Stimulated activated CD4-positive, alpha-beta T cell treated with anti-CD3 and anti-CD28 coated beads, Interleukin-4, amount 100 ng/mL, for 24 hours (primary cell): ENCODE measurements around the gene ITCH.

Experiments
- DNase-seq: peaks from one replicate; pipeline ENCODE4 v3.0.0-alpha.2; 2020

The ITCH gene

GRCh38 chr20:34559311-34560140 is 196.5 kb downstream of the ITCH start:
- no peak for DNase-seq

GRCh38 chr20:34560141-34560523 is 197.1 kb downstream of the ITCH start:
- no peak for DNase-seq

GRCh38 chr20:34560614-34561013 is 197.5 kb downstream of the ITCH start:
- no peak for DNase-seq
